HG03196 (cell line): ENCODE data around the gene HTT.
"Not testable (repeated sequence)": the region's sequence is repeated elsewhere in the genome, so short reads cannot be mapped to it uniquely, and the experiment has no call there.

ENCODE experiments used
- ATAC-seq: cut with Tn5 transposase; IDR thresholded peaks from one replicate; pipeline ENCODE4 v1.9.1; 2021; ENCODE audit not compliant: unreplicated experiment

The HTT gene

GRCh38 chr4:3161044-3161443 lies 86.6 kb downstream of the HTT start:
- ATAC-seq = not testable (repeated sequence)

GRCh38 chr4:3166434-3166833 lies 92.0 kb downstream of the HTT start:
- ATAC-seq = not testable (repeated sequence)

- no peak for ATAC-seq
Observed at GRCh38 chr4:3168029-3168428, 93.5 kb downstream of the HTT start.

GRCh38 chr4:3174371-3175338 lies 100.2 kb downstream of the HTT start:
- ATAC-seq = no peak

- ATAC-seq = no peak
Observed at GRCh38 chr4:3176367-3177229, 102.1 kb downstream of the HTT start.

- no peak for ATAC-seq
Observed at GRCh38 chr4:3177426-3177825, 102.9 kb downstream of the HTT start.

GRCh38 chr4:3177905-3178304 lies 103.4 kb downstream of the HTT start:
- ATAC-seq = no peak

GRCh38 chr4:3178351-3178750 lies 103.9 kb downstream of the HTT start:
- ATAC-seq = no peak

GRCh38 chr4:3179126-3179706 lies 104.7 kb downstream of the HTT start:
- no peak for ATAC-seq

- ATAC-seq = no peak
Observed at GRCh38 chr4:3183008-3183407, 108.5 kb downstream of the HTT start.

- ATAC-seq = no peak
Observed at GRCh38 chr4:3184725-3185124, 110.2 kb downstream of the HTT start.

GRCh38 chr4:3186609-3187008 lies 112.1 kb downstream of the HTT start:
- no peak for ATAC-seq

GRCh38 chr4:3188118-3188517 lies 113.6 kb downstream of the HTT start:
- no peak for ATAC-seq

GRCh38 chr4:3189459-3189858 lies 115.0 kb downstream of the HTT start:
- no peak for ATAC-seq

GRCh38 chr4:3190549-3190948 lies 116.1 kb downstream of the HTT start:
- no peak for ATAC-seq

GRCh38 chr4:3192188-3192587 lies 117.7 kb downstream of the HTT start:
- no peak for ATAC-seq

GRCh38 chr4:3192827-3193226 lies 118.3 kb downstream of the HTT start:
- ATAC-seq = no peak

GRCh38 chr4:3193531-3194203 lies 119.2 kb downstream of the HTT start:
- ATAC-seq = no peak

GRCh38 chr4:3196670-3197359 lies 122.3 kb downstream of the HTT start:
- no peak for ATAC-seq

GRCh38 chr4:3197366-3198105 lies 123.1 kb downstream of the HTT start:
- no peak for ATAC-seq
